HG03558 (cell line): ENCODE results near the gene DNAJC11.
"Not testable (repeated sequence)": the region's sequence is repeated elsewhere in the genome, so short reads cannot be mapped to it uniquely, and the experiment has no call there.

Experiments used
- ATAC-seq: cut with Tn5 transposase; IDR thresholded peaks from one replicate; pipeline ENCODE4 v1.9.1; 2021; ENCODE audit warnings: moderate number of reproducible peaks; ENCODE audit not compliant: unreplicated experiment; ENCODE audit errors: extremely low read depth

DNAJC11 gene

GRCh38 chr1:6701437-6702153, at the start of gene DNAJC11:
Gene DNAJC11 (minus strand): TSS chr1:6701816. CDS start chr1:6701800, 16 bp downstream.
- peak; percentile 76 for ATAC-seq

GRCh38 chr1:6750490-6750889, 48.9 kb upstream of the DNAJC11 start:
- ATAC-seq, result no peak

GRCh38 chr1:6747674-6748073, 46.1 kb upstream of the DNAJC11 start:
- ATAC-seq, result no peak

- ATAC-seq, result no peak
Measured at GRCh38 chr1:6745073-6745472, 43.5 kb upstream of the DNAJC11 start.

GRCh38 chr1:6743189-6744101, 41.8 kb upstream of the DNAJC11 start:
- ATAC-seq, result no peak

- ATAC-seq, result not testable (repeated sequence)
Measured at GRCh38 chr1:6742676-6743188, 41.1 kb upstream of the DNAJC11 start.

- ATAC-seq, result no peak
Measured at GRCh38 chr1:6738987-6739676, 37.5 kb upstream of the DNAJC11 start.

GRCh38 chr1:6732942-6733341, 31.3 kb upstream of the DNAJC11 start:
- ATAC-seq, result no peak

- ATAC-seq, result no peak
Measured at GRCh38 chr1:6731905-6732304, 30.3 kb upstream of the DNAJC11 start.

- no peak for ATAC-seq
Measured at GRCh38 chr1:6730880-6731279, 29.3 kb upstream of the DNAJC11 start.

- ATAC-seq, result no peak
Measured at GRCh38 chr1:6730473-6730872, 28.9 kb upstream of the DNAJC11 start.

- ATAC-seq, result no peak
Measured at GRCh38 chr1:6727535-6727934, 25.9 kb upstream of the DNAJC11 start.

- ATAC-seq, result no peak
Measured at GRCh38 chr1:6726253-6726652, 24.6 kb upstream of the DNAJC11 start.

GRCh38 chr1:6724517-6725141, 23.0 kb upstream of the DNAJC11 start:
- no peak for ATAC-seq

- ATAC-seq, result no peak
Measured at GRCh38 chr1:6723621-6724428, 22.2 kb upstream of the DNAJC11 start.

- ATAC-seq, result no peak
Measured at GRCh38 chr1:6711174-6711573, 9.6 kb upstream of the DNAJC11 start.

- no peak for ATAC-seq
Measured at GRCh38 chr1:6704746-6705145, 3.1 kb upstream of the DNAJC11 start.

GRCh38 chr1:6703016-6703415, 1.4 kb upstream of the DNAJC11 start:
- no peak for ATAC-seq

GRCh38 chr1:6700853-6701436, 671 bp downstream of the DNAJC11 start:
- no peak for ATAC-seq
